ENCODE measurements around the gene LSM5. TPM values are rescaled to one million over a fixed set of nuclear protein-coding genes. Genes with fewer than 3 reads are reported as not detected.
"Not testable (repeated sequence)": the region's sequence is repeated elsewhere in the genome, so short reads cannot be mapped to it uniquely, and the experiment has no call there.

Gene LSM5
- total RNA-seq, 2 experiments from 2014 or later = 124 to 132 TPM

DNA sequence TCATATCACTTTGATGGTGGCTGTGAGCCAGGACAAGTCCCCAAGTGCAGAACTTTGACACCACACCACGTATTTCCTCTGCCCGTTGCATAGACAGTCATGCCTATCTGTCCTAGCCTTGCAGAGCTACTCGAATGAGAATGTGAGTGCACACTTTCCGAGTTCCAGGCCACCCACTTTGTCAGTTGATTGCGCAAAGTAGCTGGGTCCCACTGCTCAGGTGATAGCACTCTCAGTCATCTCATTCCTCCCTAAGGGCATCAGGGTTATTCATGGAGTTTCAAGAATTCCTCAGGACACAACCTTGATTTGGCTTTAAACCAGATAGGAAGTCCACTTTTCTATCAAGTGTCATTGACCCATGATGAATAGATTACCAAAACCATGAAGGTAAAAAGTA is 19.3 kb downstream of the LSM5 start:
- ChIA-PET CTCF (no interaction called here), POLR2A (no interaction called here)

DNA sequence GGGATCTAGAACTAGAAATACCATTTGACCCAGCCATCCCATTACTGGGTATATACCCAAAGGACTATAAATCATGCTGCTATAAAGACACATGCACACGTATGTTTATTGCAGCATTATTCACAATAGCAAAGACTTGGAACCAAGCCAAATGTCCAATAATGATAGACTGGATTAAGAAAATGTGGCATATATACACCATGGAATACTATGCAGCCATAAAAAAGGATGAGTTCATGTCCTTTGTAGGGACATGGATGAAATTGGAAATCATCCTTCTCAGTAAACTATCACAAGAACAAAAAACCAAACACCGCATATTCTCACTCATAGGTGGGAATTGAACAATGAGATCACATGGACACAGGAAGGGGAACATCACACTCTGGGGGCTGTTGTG is 20.2 kb downstream of the LSM5 start:
- POLR2A ChIA-PET, CTCF ChIA-PET: not testable (repeated sequence)

DNA sequence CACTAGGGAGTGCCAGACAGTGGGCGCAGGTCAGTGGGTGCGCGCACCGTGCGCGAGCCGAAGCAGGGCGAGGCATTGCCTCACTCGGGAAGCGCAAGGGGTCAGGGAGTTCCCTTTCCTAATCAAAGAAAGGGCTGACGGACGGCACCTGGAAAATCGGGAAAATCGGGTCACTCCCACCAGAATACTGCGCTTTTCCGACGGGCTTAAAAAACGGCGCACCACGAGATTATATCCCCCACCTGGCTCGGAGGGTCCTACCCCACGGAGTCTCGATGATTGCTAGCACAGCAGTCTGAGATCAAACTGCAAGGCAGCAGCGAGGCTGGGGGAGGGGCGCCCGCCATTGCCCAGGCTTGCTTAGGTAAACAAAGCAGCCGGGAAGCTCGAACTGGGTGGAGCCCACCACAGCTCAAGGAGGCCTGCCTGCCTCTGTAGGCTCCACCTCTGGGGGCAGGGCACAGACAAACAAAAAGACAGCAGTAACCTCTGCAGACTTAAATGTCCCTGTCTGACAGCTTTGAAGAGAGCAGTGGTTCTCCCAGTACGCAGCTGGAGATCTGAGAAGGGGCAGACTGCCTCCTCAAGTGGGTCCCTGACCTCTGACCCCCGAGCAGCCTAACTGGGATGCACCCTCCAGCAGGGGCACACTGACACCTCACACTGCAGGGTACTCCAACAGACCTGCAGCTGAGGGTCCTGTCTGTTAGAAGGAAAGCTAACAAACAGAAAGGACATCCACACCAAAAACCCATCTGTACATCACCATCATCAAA is 25.4 kb downstream of the LSM5 start:
- CTCF ChIA-PET, POLR2A ChIA-PET: not testable (repeated sequence)

DNA sequence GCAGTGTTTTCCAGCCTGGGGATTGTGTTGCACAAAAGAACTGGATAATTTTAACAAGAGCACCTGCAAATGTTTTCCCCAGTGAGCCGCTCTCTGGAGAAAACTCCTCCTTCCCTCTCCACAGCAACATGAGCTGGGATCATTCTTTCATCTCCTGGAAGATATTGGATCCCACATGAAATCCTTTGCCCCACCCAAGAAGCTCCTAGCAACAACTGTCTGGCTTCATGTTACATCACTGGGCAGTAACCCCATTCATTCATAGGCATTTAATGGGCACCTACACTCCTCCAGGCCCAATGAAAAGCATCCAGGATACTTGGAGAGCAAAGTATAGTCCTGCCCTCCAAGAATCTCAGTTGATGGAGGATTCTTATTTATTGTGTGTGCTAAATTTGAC is 27.2 kb downstream of the LSM5 start:
- POLR2A ChIA-PET = no interaction called here
- CTCF ChIA-PET = no interaction called here

DNA sequence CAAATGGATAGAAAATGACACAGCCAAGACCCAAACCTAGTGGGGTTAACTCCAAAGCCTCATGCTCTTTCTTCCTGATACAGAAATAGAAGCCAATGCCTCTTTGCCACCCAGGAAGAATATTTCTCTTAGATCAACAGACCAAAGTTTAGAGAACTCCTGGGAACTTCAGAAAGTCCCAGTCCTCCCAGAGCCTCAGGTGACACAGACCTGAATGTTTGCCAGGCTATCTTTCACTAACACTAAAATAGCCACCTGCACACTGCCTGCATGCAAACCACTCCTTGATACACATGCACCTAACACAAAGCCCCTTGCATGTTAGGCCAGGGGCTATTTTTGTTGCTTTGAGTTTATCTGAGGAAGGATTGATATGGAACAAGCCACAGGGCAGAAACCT is 27.7 kb downstream of the LSM5 start:
- CTCF ChIA-PET = no interaction called here
- POLR2A ChIA-PET = no interaction called here

DNA sequence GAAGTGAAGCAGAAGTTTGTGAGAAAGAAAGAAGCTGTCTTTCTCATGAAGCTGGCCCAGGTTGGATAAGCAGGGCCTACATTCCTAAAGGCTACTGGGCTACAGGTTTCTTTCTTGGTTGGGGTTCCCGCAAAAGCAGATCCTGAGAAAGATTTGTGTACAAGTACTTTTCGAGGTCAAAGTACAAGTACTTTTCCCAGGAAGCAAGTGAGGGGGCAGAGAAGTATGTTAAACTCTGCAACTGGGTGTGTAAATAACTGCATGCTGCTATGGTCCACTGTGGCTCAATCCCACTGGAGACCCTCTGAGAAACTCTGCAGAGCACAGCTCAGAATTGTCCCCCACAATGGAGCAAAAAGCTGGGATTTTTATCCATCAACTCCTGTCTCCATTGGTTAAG is 28.7 kb downstream of the LSM5 start:
- POLR2A ChIA-PET = no interaction called here

DNA sequence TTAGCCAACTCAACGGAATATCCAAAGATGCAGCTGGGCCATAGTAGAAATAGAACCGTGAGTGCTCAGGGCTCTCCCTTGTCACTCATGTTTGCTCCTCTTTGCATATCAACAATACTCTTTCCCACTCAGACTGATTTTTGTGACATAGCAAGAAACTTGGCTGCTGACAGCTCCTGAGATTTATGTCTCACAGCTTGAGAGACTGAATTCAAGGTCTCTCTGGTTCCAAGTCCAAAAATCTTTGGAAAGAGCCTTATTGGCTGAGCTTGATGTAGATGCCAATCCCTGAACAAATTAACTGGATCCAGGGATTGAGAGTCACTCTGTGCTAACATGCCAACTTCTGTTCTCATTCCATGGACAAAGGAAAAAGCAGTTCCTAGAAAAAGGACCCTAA is 30.4 kb downstream of the LSM5 start:
- POLR2A ChIA-PET = no interaction called here
- CTCF ChIA-PET = no interaction called here

More for the DNA sequence above, 28.7 kb downstream of the LSM5 start:
- CTCF ChIA-PET = no interaction called here

DNA sequence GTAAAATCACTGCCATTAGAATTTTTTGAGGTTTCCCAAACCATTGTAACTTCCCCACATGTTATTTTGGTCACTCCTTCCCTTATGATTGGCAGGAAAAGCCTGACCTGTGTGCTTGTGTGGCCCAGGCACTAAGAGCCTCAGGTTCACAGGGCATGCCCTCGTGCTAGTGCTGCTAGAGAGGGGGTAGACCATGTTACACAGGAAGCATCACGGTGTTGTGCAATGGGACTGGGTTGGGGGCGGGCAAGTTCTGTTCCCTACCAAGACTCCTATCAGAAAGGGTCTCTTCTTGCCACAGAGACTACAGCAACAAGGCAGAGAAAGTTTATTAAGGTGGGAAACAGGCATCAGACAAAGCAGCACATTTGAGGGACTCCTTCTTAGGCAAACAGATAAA is 32.2 kb downstream of the LSM5 start:
- CTCF ChIA-PET = no interaction called here
- POLR2A ChIA-PET = no interaction called here

DNA sequence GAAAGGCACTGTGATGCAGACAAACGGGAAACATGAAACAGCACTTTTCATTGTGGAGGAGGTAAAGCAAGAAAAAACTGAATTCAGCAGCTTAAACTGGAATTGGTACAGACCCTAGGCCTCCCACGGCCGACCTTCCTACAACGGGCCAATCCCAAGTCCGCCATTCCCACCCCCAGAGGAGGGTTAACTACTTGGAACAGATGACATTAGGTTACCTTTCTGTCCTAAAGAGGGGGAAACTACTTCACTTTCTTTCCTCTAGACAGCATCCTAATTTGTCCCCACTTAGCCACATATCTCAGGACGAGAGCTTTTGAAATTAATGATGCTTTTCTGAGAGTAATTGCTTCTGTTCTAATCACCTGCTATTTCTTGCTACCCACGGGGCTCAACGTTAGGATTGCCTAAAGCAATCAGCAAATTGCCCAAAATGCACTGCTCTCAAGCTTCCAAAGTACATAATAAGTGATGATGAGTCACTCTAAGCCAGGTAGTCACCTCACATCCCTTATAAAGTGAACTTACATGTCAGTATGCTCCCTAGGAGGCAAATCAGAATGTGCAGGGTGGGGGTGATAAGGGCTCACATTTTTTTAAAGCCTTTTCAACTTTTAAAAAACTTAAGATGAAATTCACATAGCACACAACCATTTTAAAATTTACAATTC is 36.7 kb downstream of the LSM5 start:
- ChIA-PET POLR2A (no interaction called here), CTCF (no interaction called here)

DNA sequence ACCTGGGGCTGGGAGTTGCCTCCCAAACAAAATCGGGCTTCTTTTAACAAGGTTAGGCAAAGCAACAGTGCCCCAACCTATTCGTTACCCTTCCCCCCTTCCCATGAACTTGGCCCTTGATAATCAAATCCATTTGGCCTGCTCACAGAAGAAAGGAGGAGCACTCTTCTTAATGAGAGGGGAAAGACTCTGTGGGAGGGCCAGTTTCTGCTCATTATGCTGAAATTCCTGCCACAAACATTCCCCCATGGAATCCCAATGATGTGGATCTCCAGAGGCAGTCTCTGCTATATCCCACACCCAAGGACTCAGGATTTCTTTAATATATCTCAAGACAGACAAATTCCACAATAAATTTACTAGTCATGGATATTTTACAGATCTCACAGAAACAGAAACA is 43.0 kb downstream of the LSM5 start:
- POLR2A ChIA-PET = no interaction called here
- CTCF ChIA-PET = no interaction called here

DNA sequence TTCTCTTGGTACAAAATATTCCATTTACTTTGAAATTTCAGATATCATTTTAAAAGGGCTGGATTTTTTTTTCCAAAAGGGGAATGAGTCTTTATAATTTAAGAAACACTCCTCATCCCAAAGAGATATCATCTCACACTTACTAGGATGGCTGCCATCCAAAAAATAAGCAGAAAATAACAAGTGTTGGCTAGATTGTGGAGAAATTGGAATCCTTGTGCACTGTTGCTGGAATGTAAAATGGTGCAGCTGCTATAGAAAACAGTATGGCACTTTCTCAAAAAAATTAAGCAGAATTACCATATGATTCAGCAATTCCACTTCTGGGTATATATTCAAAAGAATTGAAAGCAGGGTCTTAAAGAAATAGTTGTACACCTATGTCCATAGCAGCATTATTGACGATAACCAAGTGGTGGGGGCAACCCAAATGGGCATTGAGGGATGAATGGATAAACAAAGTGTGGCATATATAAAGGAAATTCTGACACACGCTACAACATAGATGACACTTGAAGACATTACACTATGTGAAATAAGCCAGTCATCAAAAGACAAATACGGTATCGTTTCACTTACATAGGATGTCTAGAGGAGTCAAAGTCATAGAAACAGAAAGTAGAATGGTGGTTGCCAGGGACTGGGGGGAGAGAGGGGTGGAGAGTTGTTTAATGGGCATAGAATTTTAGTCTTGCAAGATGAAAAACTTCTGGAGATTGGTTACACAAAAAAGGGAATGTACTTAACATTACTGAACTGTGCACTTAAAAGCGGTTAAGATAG is 53.8 kb downstream of the LSM5 start:
- ChIA-PET POLR2A (no interaction called here), CTCF (no interaction called here)

Other genes starting within 250 kb of the LSM5 start
- 10 to 100 TPM; 56.0 to 60.3 TPM for gene AVL9, start 5.1 kb upstream of the LSM5 start, total RNA-seq

Data from activated CD8-positive, alpha-beta memory T cell treated with anti-CD3 and anti-CD28 coated beads for 36 hours (primary cell).